H1 (cell line): ENCODE data around the gene SRSF3. TPM values are rescaled to one million over a fixed set of nuclear protein-coding genes. Genes with fewer than 3 reads are reported as not detected.

Experiments
- CHD7 ChIP-seq: fragments of 300-600 bp; sonication (generic); IDR thresholded peaks from 2 replicates; pipeline ENCODE4 v1.7.1; 2012; ENCODE audit warnings: low read length, moderate library complexity, mild to moderate bottlenecking, inconsistent platforms; ENCODE audit not compliant: insufficient replicate concordance
- GTF2F1 ChIP-seq: IDR thresholded peaks from 2 replicates; pipeline ENCODE4 v1.6.1; 2012; ENCODE audit warnings: low read depth, low read length, improper control_type of control experiment, borderline replicate concordance
- polyA plus RNA-seq, 7 experiments: library from polyadenylated mRNA; depleted of rRNA in 3 of 7; stranded (reverse) in 5 of 7; unstranded in 2 of 7; fragments of >200 nt in 5 of 7; fragments of 200-250 nt in 2 of 7; gene quantifications; 1 replicate in 5 of 7; 2 replicates in 1 of 7; 4 replicates in 1 of 7; pipeline versions ENCODE4 v1.2.1 to v1.2.3, GENCODE V29; 2011 to 2013; ENCODE audit warnings: missing spikeins in 2 of 7, mixed read lengths in 2 of 7
- total RNA-seq: library from RNA; stranded (reverse); fragmentation: NEBNext Ultra II Directional; extraction: Animal tissue kit (Norgen Biotek cat#: 25700); gene quantifications from 2 replicates; pipeline ENCODE4 v1.2.1, GENCODE V29; 2021

Gene SRSF3
- total and polyA plus RNA-seq, 2 of the 8 experiments (the other 6 are each of a cell fraction or from before 2014, with no cell fraction given) = 471 to 689 TPM

DNA sequence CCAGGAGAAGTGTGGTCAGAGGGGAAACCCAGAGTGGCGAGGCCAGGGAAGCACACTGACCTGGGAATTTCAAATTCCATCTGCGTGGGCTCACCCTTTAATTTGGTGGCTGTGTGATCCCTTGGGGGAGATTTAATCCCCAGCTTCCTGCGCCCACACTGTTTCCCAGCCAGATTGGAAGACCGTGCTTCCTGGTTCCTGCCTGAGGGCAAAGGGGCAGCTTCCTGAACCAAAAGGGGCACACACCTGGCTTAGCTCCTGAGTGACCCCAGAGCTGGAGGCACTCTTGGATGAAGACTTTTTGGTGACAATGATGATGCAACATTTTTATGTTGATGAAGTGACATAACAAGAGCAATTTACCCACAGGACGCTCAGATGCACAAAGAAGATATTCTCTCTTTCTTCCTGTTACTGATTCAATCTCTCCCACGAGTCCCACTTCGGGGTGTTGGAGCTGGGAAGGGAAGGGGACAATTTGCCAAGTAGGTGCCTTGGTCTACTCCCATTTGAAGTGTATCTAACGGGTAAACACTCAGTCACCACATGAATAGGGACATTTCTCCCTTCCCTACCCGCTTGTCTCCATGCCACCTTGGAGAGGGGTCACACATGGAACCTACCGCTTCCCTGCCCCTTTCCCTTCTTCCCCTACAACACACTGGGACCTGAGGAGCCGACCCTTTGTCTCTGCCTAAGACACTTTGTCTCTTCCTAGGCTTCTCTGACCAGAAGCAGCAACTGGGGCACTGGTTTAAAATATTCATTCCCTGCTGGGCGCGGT, 55.7 kb downstream of the SRSF3 start (continued):
- TF ChIP-seq CHD7 = no peak
- TF ChIP-seq GTF2F1 = no peak
